LoVo (cell line): ENCODE data around the gene ACLY.
"Not testable (repeated sequence)": the region's sequence is repeated elsewhere in the genome, so short reads cannot be mapped to it uniquely, and the experiment has no call there.

ENCODE experiments used
- DNase-seq: peaks from one replicate; pipeline ENCODE4 v3.0.0-alpha.2; 2016; ENCODE audit warnings: low spot score

Gene ACLY

GRCh38 chr17:41910701-41911391 is 7.9 kb downstream of the ACLY start:
- no peak for DNase-seq

- DNase-seq, result no peak
Measured at GRCh38 chr17:41909088-41909487, 9.7 kb downstream of the ACLY start.

GRCh38 chr17:41907633-41908539 is 10.9 kb downstream of the ACLY start:
- DNase-seq, result peak; percentile 28

GRCh38 chr17:41907185-41907556 is 11.6 kb downstream of the ACLY start:
- no peak for DNase-seq

GRCh38 chr17:41906465-41907184 is 12.1 kb downstream of the ACLY start:
- no peak for DNase-seq

- no peak for DNase-seq
Measured at GRCh38 chr17:41905172-41905571, 13.6 kb downstream of the ACLY start.

GRCh38 chr17:41904242-41904841 is 14.4 kb downstream of the ACLY start:
- no peak for DNase-seq

GRCh38 chr17:41901646-41902045 is 17.1 kb downstream of the ACLY start:
- DNase-seq, result no peak

GRCh38 chr17:41896726-41897125 is 22.0 kb downstream of the ACLY start:
- no peak for DNase-seq

GRCh38 chr17:41895617-41896016 is 23.1 kb downstream of the ACLY start:
- no peak for DNase-seq

- peak; percentile 5 for DNase-seq
Measured at GRCh38 chr17:41894791-41895331, 23.9 kb downstream of the ACLY start.

GRCh38 chr17:41893384-41893783 is 25.4 kb downstream of the ACLY start:
- DNase-seq, result no peak

- DNase-seq, result no peak
Measured at GRCh38 chr17:41892021-41892376, 26.8 kb downstream of the ACLY start.

- DNase-seq, result no peak
Measured at GRCh38 chr17:41891135-41892020, 27.4 kb downstream of the ACLY start.

GRCh38 chr17:41888332-41888965 is 30.3 kb downstream of the ACLY start:
- no peak for DNase-seq

- no peak for DNase-seq
Measured at GRCh38 chr17:41885733-41886132, 33.0 kb downstream of the ACLY start.

- DNase-seq, result no peak
Measured at GRCh38 chr17:41882756-41883155, 36.0 kb downstream of the ACLY start.

GRCh38 chr17:41880130-41880529 is 38.6 kb downstream of the ACLY start:
- no peak for DNase-seq

- not testable (repeated sequence) for DNase-seq
Measured at GRCh38 chr17:41874293-41874670, 44.5 kb downstream of the ACLY start.

GRCh38 chr17:41873559-41874292 is 45.0 kb downstream of the ACLY start:
- DNase-seq, result no peak
